Fibroblast of lung (primary cell): Measurements from ENCODE around the gene TPSG1.

ENCODE experiments used
- EZH2 ChIP-seq: IDR thresholded peaks from 2 replicates; pipeline ENCODE4 v1.5.1; 2012; ENCODE audit warnings: low read length, control low read depth, mild to moderate bottlenecking; ENCODE audit errors: missing control alignments
- TF ChIP-seq, protein P1 (sequence below), 2 donors: IDR thresholded peaks in 1 of 2; conservative IDR thresholded peaks in 1 of 2; 1 replicate in 1 of 2; 2 replicates in 1 of 2; pipeline ENCODE4 v1.5.1; 2011 to 2012; ENCODE audit warnings: low read length in 2 of 2, control low read depth in 1 of 2, inconsistent platforms in 1 of 2, low read depth in 1 of 2, mild to moderate bottlenecking in 1 of 2

GRCh38 chr16:1217526-1217925 is 7.5 kb downstream of the TPSG1 start:
- TF ChIP-seq EZH2 = no peak
- TF ChIP-seq, protein P1, sequence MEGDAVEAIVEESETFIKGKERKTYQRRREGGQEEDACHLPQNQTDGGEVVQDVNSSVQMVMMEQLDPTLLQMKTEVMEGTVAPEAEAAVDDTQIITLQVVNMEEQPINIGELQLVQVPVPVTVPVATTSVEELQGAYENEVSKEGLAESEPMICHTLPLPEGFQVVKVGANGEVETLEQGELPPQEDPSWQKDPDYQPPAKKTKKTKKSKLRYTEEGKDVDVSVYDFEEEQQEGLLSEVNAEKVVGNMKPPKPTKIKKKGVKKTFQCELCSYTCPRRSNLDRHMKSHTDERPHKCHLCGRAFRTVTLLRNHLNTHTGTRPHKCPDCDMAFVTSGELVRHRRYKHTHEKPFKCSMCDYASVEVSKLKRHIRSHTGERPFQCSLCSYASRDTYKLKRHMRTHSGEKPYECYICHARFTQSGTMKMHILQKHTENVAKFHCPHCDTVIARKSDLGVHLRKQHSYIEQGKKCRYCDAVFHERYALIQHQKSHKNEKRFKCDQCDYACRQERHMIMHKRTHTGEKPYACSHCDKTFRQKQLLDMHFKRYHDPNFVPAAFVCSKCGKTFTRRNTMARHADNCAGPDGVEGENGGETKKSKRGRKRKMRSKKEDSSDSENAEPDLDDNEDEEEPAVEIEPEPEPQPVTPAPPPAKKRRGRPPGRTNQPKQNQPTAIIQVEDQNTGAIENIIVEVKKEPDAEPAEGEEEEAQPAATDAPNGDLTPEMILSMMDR (conservative IDR thresholded peaks at IDR 0.05 in 1 of 2, IDR thresholded peaks at IDR 0.05 in 1 of 2; ENCODE audit: low read depth in 1 of 2, low read length in 2 of 2) = no peak
